ENCODE data around the gene HTT. TPM values are rescaled to one million over a fixed set of nuclear protein-coding genes. Genes with fewer than 3 reads are reported as not detected.

The HTT gene
- polyA plus RNA-seq, 3 donors: 10.2 to 19.0 (median 12.2) TPM

DNA sequence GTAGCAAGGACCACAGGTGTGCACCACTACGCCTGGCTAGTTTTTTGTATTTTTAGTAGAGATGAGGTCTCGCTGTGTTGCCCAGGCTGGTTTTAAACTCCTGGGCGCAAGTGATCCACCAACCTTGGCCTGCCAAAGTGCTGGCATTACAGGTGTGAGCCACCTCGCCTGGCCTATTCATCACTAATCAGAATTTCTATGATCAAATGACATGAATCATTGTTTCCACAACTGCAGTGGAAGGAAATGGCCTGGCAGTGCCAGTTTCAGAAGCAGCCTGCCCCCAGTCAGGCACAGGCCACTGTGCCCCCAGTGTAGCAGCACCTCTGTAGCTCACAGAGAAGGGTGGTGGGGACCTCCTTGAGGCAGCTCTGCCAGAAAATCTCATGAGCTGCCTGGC is 108.5 kb downstream of the HTT start:
- no peak overlapping the region for H3K27ac ChIP-seq (ENCODE audit: low read depth, low read length)
- WGBS, 3 donors: 58 to 99% (median 98%) methylated on average over 4 of the region's 4 CpGs

DNA sequence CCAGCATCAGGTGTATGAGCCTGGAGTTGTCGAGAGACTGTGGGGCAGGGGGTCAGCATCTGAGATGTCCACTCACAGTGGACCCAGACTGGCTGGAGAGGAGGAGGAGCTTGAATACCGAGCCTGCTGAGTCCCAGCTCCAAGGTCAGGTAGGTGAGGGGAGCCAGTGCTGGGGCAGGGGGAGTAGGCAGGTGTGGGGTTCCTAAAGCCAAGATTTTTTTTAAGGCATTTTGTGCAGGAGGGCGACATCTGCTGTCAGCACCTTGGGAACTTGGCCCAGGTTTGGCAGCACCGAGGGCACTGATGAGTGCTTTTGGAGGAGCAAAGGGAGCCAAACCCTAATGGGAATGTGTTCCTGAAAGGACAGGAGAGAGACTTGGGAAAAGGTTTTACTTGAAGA is 110.2 kb downstream of the HTT start:
- H3K27ac ChIP-seq (ENCODE audit: low read depth, low read length): no peak overlapping the region
- WGBS, 3 donors: 50 to 90% (median 88%) methylated on average over 4 of the region's 4 CpGs

DNA sequence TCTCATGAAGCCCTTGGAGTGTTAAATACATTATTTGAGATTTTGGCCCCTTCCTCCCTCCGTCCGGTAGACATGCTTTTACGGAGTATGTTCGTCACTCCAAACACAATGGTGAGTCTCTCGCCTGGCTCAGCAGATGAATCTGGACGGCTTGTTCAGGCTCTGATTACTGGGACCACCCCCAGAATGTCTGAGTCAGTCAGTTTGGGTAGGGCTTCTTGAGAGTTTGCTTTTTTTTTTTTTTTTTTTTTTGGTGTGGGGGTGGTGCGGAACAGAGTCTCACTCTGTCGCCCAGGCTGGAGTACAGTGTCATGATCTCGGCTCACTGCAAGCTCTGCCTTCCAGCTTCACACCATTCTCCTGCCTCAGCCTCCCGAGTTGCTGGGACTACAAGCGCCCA is 112.1 kb downstream of the HTT start:
- WGBS, 3 donors: 92 to 95% (median 92%) methylated on average over 9 to 11 of the region's 11 CpGs

GRCh38 chr4:3188118-3188517 is 113.6 kb downstream of the HTT start:
- WGBS, 3 donors: 86 to 91% (median 86%) methylated on average over 6 of the region's 6 CpGs

More for the DNA sequence above, 112.1 kb downstream of the HTT start:
- H3K27ac ChIP-seq (ENCODE audit: low read depth, low read length): no peak overlapping the region

DNA sequence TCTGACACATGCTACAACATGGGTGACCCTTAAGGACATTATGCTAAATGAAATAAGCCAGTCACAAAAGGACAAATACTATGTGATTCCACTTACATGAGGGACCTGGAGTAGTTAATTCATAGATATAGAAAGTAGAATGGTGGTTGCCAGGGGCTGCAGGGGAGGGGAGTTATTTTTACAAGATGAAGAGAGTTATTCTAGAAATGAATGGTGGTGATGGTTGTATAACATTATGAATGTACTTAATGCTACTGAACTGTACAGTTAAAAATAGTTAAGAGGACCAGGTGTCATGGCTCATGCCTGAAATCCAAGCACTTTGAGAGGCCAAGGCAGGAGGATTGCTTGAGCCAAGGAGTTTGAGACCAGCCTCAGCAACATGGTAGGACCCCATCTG is 115.0 kb downstream of the HTT start:
- H3K27ac ChIP-seq (ENCODE audit: low read depth, low read length): no peak overlapping the region

More at GRCh38 chr4:3188118-3188517, 113.6 kb downstream of the HTT start:
- no peak overlapping the region for H3K27ac ChIP-seq (ENCODE audit: low read depth, low read length)

- H3K27ac ChIP-seq (ENCODE audit: low read depth, low read length): no peak overlapping the region
- 75 to 82% (median 80%) methylated on average over 5 of the region's 5 CpGs for whole genome bisulfite sequencing, 3 donors
These were observed 116.1 kb downstream of the HTT start for GRCh38 chr4:3190549-3190948.

GRCh38 chr4:3192188-3192587 is 117.7 kb downstream of the HTT start:
- WGBS, 3 donors: 90 to 94% (median 92%) methylated on average over 4 of the region's 4 CpGs
- no peak overlapping the region for H3K27ac ChIP-seq (ENCODE audit: low read depth, low read length)

GRCh38 chr4:3192827-3193226 is 118.3 kb downstream of the HTT start:
- WGBS, 3 donors: 93 to 96% (median 96%) methylated on average over 12 of the region's 12 CpGs
- H3K27ac ChIP-seq (ENCODE audit: low read depth, low read length): no peak overlapping the region

DNA sequence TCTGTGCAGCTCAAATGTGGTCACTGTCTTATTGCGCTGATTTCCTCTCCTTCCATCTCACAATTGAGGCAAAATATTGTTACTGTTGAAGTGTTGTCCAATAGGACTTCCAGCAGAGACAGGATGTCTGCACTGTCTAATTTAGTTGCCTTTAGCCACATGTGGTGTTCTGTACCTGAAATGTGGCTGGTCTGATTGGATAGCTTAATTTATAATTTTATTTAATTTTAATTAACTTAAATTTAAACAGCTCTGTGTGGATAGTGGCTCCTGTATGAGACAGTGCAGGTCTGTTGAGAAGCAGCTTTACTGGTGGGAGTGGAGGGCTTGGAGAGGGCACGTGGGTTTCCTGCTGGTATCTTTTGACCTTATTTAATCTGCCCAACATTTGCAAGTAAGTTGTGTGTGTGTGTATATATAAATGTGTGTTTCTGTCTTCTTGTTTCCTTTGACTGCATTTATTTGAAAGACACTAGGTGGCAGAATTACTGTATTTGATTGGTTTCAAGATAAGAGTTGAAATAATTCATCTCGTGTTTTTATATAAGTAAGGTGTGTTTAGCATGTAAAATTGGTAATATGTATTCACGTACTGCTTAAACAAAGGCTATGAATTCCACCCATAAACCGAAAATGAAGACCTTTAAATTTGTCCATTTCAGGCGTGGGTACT is 119.2 kb downstream of the HTT start:
- 61 to 68% (median 67%) methylated on average over 6 of the region's 6 CpGs for WGBS, 3 donors
- H3K27ac ChIP-seq (ENCODE audit: low read depth, low read length): no peak overlapping the region

DNA sequence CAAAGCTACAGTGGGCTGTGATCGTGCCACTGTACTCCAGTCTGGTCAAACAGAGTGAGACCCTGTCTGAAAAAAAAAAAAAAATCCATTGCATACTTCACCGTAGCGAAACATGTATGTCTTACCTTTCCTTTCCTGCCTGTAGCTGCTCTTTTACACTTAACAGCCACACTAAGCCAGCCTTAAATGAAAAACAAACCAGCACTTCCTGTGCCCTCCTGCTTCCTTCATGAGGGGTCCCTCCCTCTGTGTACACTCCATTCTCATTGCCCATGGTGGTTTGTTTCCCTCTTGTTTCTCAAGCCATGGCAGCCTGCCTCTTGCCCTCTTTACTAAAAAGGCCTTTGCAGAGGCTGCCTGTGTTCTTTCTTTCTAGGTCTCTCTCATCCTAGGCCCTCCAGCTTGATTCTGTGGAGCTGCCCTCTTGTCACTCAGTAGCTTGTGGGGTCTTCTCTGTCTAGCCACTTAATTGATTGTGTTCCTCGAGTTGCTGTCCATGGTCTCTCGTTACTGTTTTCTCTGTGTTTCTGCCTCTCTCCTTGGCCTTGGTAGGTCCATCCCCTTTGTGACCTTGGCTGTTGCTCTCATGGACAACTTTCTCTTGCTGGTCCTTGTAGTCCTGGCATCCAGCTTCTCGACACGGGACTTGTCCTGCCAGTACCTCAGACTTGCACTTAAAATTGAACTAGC is 122.3 kb downstream of the HTT start:
- no peak overlapping the region for H3K27ac ChIP-seq (ENCODE audit: low read depth, low read length)
- 63 to 87% (median 86%) methylated on average over 7 of the region's 7 CpGs for WGBS, 3 donors

- H3K27ac ChIP-seq (ENCODE audit: low read depth, low read length): no peak overlapping the region
- 81 to 84% (median 84%) methylated on average over 9 of the region's 9 CpGs for WGBS, 3 donors
These were observed 123.1 kb downstream of the HTT start for GRCh38 chr4:3197366-3198105.

- WGBS, 3 donors: 96 to 98% (median 96%) methylated on average over 12 of the region's 12 CpGs
- H3K27ac ChIP-seq (ENCODE audit: low read depth, low read length): no peak overlapping the region
These were observed 124.4 kb downstream of the HTT start for GRCh38 chr4:3198906-3199305.

DNA sequence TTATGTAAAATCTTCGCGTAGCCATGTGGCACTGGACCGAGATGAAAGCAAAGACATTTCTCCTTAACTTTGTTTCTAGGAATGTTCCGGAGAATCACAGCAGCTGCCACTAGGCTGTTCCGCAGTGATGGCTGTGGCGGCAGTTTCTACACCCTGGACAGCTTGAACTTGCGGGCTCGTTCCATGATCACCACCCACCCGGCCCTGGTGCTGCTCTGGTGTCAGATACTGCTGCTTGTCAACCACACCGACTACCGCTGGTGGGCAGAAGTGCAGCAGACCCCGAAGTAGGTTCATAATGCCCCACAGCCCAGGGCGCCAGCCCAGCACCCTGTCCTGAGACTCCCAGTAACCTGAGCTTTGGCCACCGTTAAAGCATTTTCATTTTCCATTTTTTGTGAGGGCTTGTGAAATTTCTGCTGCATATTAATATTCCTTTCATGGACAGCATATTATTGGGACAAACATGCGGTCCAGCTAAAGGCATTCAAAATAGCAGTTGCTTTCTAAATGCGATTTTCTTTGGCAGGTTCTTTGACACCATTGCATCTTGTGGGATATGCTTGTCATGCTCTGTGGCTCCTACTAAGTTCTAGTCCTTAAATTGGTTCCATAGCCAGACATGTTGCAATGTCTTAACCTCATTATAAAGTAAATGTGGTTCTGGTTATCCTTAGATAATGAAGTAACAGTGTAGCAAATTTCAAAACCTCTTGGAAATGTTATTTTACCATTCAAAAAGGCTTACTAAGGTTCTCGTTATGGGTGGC is 125.4 kb downstream of the HTT start:
- H3K27ac ChIP-seq (ENCODE audit: low read depth, low read length): no peak overlapping the region
- 90 to 93% (median 90%) methylated on average over 17 of the region's 17 CpGs for WGBS, 3 donors

DNA sequence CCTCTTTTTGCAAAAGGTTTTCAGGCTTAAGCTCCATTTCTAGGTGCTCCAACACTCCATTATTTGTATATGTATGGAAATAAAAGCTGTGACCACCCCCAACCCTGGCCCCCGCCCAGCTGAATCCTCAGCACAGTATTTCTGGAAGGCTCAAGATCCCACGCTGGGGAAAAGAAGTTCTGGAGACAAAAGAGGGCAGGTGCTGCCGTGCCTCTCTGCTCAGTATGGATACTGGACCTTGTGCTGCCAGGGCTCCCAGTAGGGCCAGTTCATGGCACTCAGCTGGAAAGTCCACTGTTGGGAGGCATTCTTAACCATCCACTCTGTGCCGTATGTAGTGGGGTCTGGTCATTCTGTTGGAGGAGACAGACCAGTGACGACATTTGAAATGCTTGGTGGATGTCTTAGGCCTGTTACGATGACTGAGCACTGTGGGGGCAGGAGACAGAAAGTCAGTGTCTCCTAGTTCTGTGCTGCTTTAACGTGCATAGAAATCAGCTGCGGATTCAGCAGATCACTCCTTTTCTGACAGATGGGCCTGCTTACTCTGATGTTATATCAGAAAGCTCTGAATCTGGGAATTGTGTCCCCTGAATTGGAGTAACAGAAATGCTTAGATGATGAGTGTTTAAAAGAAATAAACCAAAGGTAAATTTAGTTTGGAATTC is 126.1 kb downstream of the HTT start:
- WGBS, 3 donors: 89 to 92% (median 90%) methylated on average over 8 of the region's 8 CpGs
- no peak overlapping the region for H3K27ac ChIP-seq (ENCODE audit: low read depth, low read length)

GRCh38 chr4:3201718-3202702 is 127.5 kb downstream of the HTT start:
- 49 to 84% (median 67%) methylated on average over 11 of the region's 11 CpGs for WGBS, 3 donors
- no peak overlapping the region for H3K27ac ChIP-seq (ENCODE audit: low read depth, low read length)

- H3K27ac ChIP-seq (ENCODE audit: low read depth, low read length): no peak overlapping the region
- 49 to 58% (median 54%) methylated on average over 22 of the region's 22 CpGs for WGBS, 3 donors
These were observed 128.6 kb downstream of the HTT start for GRCh38 chr4:3202836-3203820.
